GM12878 (cell line): Measurements from ENCODE around the gene CAMKMT. TPM values are rescaled to one million over a fixed set of nuclear protein-coding genes. Genes with fewer than 3 reads are reported as not detected.

Experiments used
- ATAC-seq: fragments of 200-7000 bp; cut with Tn5 transposase; 3 replicates; pipeline ENCODE4 v1.9.1; 2020; ENCODE audit warnings: mild to moderate bottlenecking, moderate library complexity
- BruUV-seq: library from RNA; stranded (reverse); fragments of 400-500 nt; replicated peaks from 2 replicates; lab custom pipeline; 2021; lab: Mats Ljungman, UMichigan
- CTCF ChIA-PET: fragments of 300-600 bp; sonication (Branson Sonifier 250); formaldehyde crosslinking; extraction: SDS; loops from one replicate; lab custom pipeline; 2021; ENCODE audit warnings: inconsistent platforms; lab: Yijun Ruan, JAX
- POLR2A ChIA-PET: fragments of 350-600 bp; formaldehyde crosslinking; extraction: SDS; loops from one replicate; lab custom pipeline; 2021; ENCODE audit warnings: inconsistent platforms; lab: Charles Lee
- RAD21 ChIA-PET: fragments of 300-600 bp; sonication (Branson Sonifier 250); formaldehyde crosslinking; loops from one replicate; lab custom pipeline; 2023; ENCODE audit warnings: antibody characterized with exemption; ENCODE audit not compliant: unreplicated experiment; lab: Charles Lee
- SMC1A ChIA-PET: fragments of 300-600 bp; sonication (Branson Sonifier 250); formaldehyde crosslinking; loops from one replicate; lab custom pipeline; 2023; ENCODE audit not compliant: unreplicated experiment, uncharacterized antibody; lab: Charles Lee
- DNase-seq: peaks from one replicate; pipeline ENCODE4 v3.0.0-alpha.2; 2011; ENCODE audit warnings: low read depth, low spot score
- FAIRE-seq: peaks from 3 replicates; lab custom pipeline; 2011; peaks lifted over from hg19 to GRCh38; lab: Jason Lieb, UNC
- H2AFZ ChIP-seq: 2 replicates; pipeline ENCODE4 v1.6.0; 2011; ENCODE audit warnings: low read depth, low read length, control low read depth; ENCODE audit not compliant: control insufficient read depth
- H3K27ac ChIP-seq: 2 replicates; pipeline ENCODE4 v1.5.1; 2011; ENCODE audit warnings: control low read depth; ENCODE audit not compliant: control insufficient read depth, insufficient read depth
- H3K27me3 ChIP-seq, 2 experiments: replicated peaks in 1 of 2; 2 replicates each; pipeline versions ENCODE4 v1.6.0 to v1.6.1; 2011; ENCODE audit warnings: low read length in 1 of 2; ENCODE audit not compliant: control insufficient read depth in 2 of 2, insufficient read depth in 2 of 2
- H3K36me3 ChIP-seq, 2 experiments: 2 replicates each; pipeline ENCODE4 v1.5.1; 2011; ENCODE audit warnings: low read length in 1 of 2; ENCODE audit not compliant: control insufficient read depth in 2 of 2, insufficient read depth in 2 of 2
- H3K4me1 ChIP-seq: 2 replicates; pipeline ENCODE4 v1.6.1; 2011; ENCODE audit warnings: mild to moderate bottlenecking, low read length, moderate library complexity, mixed read lengths; ENCODE audit not compliant: control insufficient read depth, insufficient read depth
- H3K4me2 ChIP-seq: 2 replicates; pipeline ENCODE4 v1.6.0; 2011; ENCODE audit warnings: control low read depth; ENCODE audit not compliant: control insufficient read depth, insufficient read depth
- H3K4me3 ChIP-seq: fragments of 200-600 bp; sonication (generic); 2 replicates; pipeline ENCODE4 v1.5.1; 2016
- H3K79me2 ChIP-seq: 2 replicates; pipeline ENCODE4 v1.6.0; 2011; ENCODE audit warnings: low read length; ENCODE audit not compliant: control insufficient read depth, insufficient read depth
- H3K9ac ChIP-seq: 2 replicates; pipeline ENCODE4 v1.8.0; 2011; ENCODE audit warnings: low read length, control low read depth, mixed read lengths; ENCODE audit not compliant: control insufficient read depth, insufficient read depth
- H3K9me3 ChIP-seq: replicated peaks from 3 replicates; pipeline ENCODE4 v1.5.1; 2011; ENCODE audit warnings: mild to moderate bottlenecking, low read length; ENCODE audit not compliant: control insufficient read depth, insufficient read depth
- H4K20me1 ChIP-seq: 2 replicates; pipeline ENCODE4 v1.6.0; 2011; ENCODE audit not compliant: control insufficient read depth, insufficient read depth
- EP300 ChIP-seq, 2 experiments: fragments of 150-350 bp in 1 of 2; IDR thresholded peaks; 2 replicates each; pipeline ENCODE4 v1.6.1; 2011 to 2012; ENCODE audit warnings: low read depth in 2 of 2, low read length in 2 of 2, borderline replicate concordance in 1 of 2, improper control_type of control experiment in 1 of 2, inconsistent platforms in 1 of 2; ENCODE audit not compliant: control insufficient read depth in 1 of 2
- MEF2B ChIP-seq: fragments of 450-650 bp; IDR thresholded peaks from 2 replicates; pipeline ENCODE4 v1.6.1; 2018; ENCODE audit warnings: mild to moderate bottlenecking, moderate library complexity; ENCODE audit not compliant: partially characterized antibody, poor library complexity, severe bottlenecking
- NBN ChIP-seq: fragments of 450-650 bp; IDR thresholded peaks from 2 replicates; pipeline ENCODE4 v1.6.1; 2016
- TAF1 ChIP-seq: IDR thresholded peaks from 2 replicates; pipeline ENCODE4 v1.6.1; 2011; ENCODE audit warnings: mild to moderate bottlenecking, low read depth, low read length, borderline replicate concordance
- in situ Hi-C: fragments of 300-500 bp; cut with MboI; formaldehyde crosslinking; loops from 9 replicates; pipeline ENCODE4 v1.14.3; 2018; ENCODE audit warnings: mixed read lengths
- intact Hi-C: fragments of 100-400 bp; cut with micrococcal nuclease; formaldehyde crosslinking; loops from one replicate; pipeline ENCODE4 v1.14.2; 2022; ENCODE audit not compliant: unreplicated experiment
- polyA plus RNA-seq, 11 experiments: library from polyadenylated mRNA; depleted of rRNA in 4 of 11; unstranded in 6 of 11; stranded (reverse) in 5 of 11; fragments of >200 nt; fragmentation: Nextera tagmentation in 4 of 11; fragmentation: Illumina TruSeq in 1 of 11; extraction: Ambion mirVana in 4 of 11; extraction: Trizol in 1 of 11; gene quantifications; 1 replicate in 1 of 11; 2 replicates in 10 of 11; pipeline versions ENCODE4 v1.2.1 to v1.2.3, GENCODE V29; 2011 to 2016; ENCODE audit warnings: inconsistent platforms in 2 of 11, missing spikeins in 2 of 11, low read depth in 1 of 11
- total RNA-seq, 4 experiments: library from RNA; depleted of rRNA in 3 of 4; stranded (reverse); fragments of >200 nt in 3 of 4; fragmentation: Illumina TruSeq in 1 of 4; extraction: Trizol in 1 of 4; gene quantifications; 2 replicates each; pipeline versions ENCODE4 v1.2.1 to v1.2.3, GENCODE V29; 2013 to 2021
- TF ChIP-seq, protein P1 (sequence below): IDR thresholded peaks from 2 replicates; pipeline ENCODE4 v1.6.1; 2012; ENCODE audit warnings: mild to moderate bottlenecking, low read depth, low read length

The CAMKMT gene
- total and polyA plus RNA-seq, 10 of the 15 experiments (the other 5 are each of a cell fraction or from before 2014, with no cell fraction given) = 2.7 to 16.0 (median 11.8) TPM

- FAIRE-seq = no peak
- RAD21 ChIA-PET = no interaction called here
- H3K4me2 ChIP-seq = no peak overlapping the region
- no peak for ATAC-seq
- H2AFZ ChIP-seq = no peak overlapping the region
- no peak overlapping the region for H3K9ac ChIP-seq
- H4K20me1 ChIP-seq = no peaks in the 10 kb centered on the region
- H3K36me3 ChIP-seq = no peaks in the 10 kb centered on the region
- no peak for TF ChIP-seq MEF2B
- TF ChIP-seq NBN = no peak
- TF ChIP-seq TAF1 = no peak
- TF ChIP-seq, protein P1, sequence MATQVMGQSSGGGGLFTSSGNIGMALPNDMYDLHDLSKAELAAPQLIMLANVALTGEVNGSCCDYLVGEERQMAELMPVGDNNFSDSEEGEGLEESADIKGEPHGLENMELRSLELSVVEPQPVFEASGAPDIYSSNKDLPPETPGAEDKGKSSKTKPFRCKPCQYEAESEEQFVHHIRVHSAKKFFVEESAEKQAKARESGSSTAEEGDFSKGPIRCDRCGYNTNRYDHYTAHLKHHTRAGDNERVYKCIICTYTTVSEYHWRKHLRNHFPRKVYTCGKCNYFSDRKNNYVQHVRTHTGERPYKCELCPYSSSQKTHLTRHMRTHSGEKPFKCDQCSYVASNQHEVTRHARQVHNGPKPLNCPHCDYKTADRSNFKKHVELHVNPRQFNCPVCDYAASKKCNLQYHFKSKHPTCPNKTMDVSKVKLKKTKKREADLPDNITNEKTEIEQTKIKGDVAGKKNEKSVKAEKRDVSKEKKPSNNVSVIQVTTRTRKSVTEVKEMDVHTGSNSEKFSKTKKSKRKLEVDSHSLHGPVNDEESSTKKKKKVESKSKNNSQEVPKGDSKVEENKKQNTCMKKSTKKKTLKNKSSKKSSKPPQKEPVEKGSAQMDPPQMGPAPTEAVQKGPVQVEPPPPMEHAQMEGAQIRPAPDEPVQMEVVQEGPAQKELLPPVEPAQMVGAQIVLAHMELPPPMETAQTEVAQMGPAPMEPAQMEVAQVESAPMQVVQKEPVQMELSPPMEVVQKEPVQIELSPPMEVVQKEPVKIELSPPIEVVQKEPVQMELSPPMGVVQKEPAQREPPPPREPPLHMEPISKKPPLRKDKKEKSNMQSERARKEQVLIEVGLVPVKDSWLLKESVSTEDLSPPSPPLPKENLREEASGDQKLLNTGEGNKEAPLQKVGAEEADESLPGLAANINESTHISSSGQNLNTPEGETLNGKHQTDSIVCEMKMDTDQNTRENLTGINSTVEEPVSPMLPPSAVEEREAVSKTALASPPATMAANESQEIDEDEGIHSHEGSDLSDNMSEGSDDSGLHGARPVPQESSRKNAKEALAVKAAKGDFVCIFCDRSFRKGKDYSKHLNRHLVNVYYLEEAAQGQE = peak; percentile 91
- no peak for TF ChIP-seq EP300 (IDR thresholded peaks at IDR 0.05; ENCODE audit: borderline replicate concordance in 1 of 2, control insufficient read depth in 1 of 2, low read depth in 2 of 2, low read length in 2 of 2)
- DNase-seq = no peak
- H3K27ac ChIP-seq = no peak overlapping the region
- CTCF ChIA-PET = no interaction called here
- POLR2A ChIA-PET = no interaction called here
- H3K4me1 ChIP-seq = no peaks in the 10 kb centered on the region
- BruUV-seq = no TSS peak
- intact Hi-C loops (no loop called here), in situ Hi-C loops (no loop called here)
- SMC1A ChIA-PET = interaction anchor here (0.6 kb wide), 1 partner anchor 27 kb away, joined by 3 read pairs; no protein-coding TSS in a partner anchor
- H3K27me3 ChIP-seq = no peaks in the 10 kb centered on the region
- H3K9me3 ChIP-seq = no peaks in the 10 kb centered on the region; the same call in 2 of the 3 replicates
- H3K4me3 ChIP-seq = no peak overlapping the region
- H3K79me2 ChIP-seq = no peaks in the 10 kb centered on the region
Measured at GRCh38 chr2:44793322-44793870, 431.6 kb downstream of the CAMKMT start.
